ENCODE data around the gene CAPS.
"Not testable (repeated sequence)": the region's sequence is repeated elsewhere in the genome, so short reads cannot be mapped to it uniquely, and the experiment has no call there.

- TF ChIP-seq, protein P1, sequence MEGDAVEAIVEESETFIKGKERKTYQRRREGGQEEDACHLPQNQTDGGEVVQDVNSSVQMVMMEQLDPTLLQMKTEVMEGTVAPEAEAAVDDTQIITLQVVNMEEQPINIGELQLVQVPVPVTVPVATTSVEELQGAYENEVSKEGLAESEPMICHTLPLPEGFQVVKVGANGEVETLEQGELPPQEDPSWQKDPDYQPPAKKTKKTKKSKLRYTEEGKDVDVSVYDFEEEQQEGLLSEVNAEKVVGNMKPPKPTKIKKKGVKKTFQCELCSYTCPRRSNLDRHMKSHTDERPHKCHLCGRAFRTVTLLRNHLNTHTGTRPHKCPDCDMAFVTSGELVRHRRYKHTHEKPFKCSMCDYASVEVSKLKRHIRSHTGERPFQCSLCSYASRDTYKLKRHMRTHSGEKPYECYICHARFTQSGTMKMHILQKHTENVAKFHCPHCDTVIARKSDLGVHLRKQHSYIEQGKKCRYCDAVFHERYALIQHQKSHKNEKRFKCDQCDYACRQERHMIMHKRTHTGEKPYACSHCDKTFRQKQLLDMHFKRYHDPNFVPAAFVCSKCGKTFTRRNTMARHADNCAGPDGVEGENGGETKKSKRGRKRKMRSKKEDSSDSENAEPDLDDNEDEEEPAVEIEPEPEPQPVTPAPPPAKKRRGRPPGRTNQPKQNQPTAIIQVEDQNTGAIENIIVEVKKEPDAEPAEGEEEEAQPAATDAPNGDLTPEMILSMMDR (IDR thresholded peaks at IDR 0.05 in 4 of 5, conservative IDR thresholded peaks at IDR 0.05 in 1 of 5) = not testable (repeated sequence)
- not testable (repeated sequence) for TF ChIP-seq POLR2A (IDR thresholded peaks at IDR 0.05)
These were observed 29.8 kb upstream of the CAPS start for GRCh38 chr19:5884065-5884811.
